Activated CD4-positive, alpha-beta T cell treated with anti-CD3 and anti-CD28 coated beads, Interleukin-2, amount 10 ng/mL, durations not matched to agents 7 days and 5 days (primary cell): Measurements from ENCODE around the gene KSR1. TPM values are rescaled to one million over a fixed set of nuclear protein-coding genes. Genes with fewer than 3 reads are reported as not detected.

Experiments
- CTCF ChIA-PET: fragments of 350-600 bp; sonication (Branson Sonifier 250); formaldehyde crosslinking; loops from one replicate; lab custom pipeline; 2021; ENCODE audit warnings: antibody characterized with exemption; lab: Charles Lee
- POLR2A ChIA-PET: fragments of 350-600 bp; sonication (Branson Sonifier 250); formaldehyde crosslinking; loops from one replicate; lab custom pipeline; 2021; ENCODE audit warnings: antibody characterized with exemption; lab: Charles Lee
- DNase-seq: peaks from one replicate; pipeline ENCODE4 v3.0.0-alpha.2; 2020
- H3K27ac Mint-ChIP-seq: one replicate; pipeline ENCODE4 v1.8.0; 2021; ENCODE audit warnings: mild to moderate bottlenecking, moderate library complexity, mixed read lengths
- H3K27me3 Mint-ChIP-seq: one replicate; pipeline ENCODE4 v1.8.0; 2021; ENCODE audit warnings: mixed read lengths
- H3K36me3 Mint-ChIP-seq: one replicate; pipeline ENCODE4 v1.8.0; 2021; ENCODE audit warnings: low read depth, mixed read lengths
- H3K4me1 Mint-ChIP-seq: one replicate; pipeline ENCODE4 v1.8.0; 2021; ENCODE audit warnings: mixed read lengths
- H3K4me3 Mint-ChIP-seq: one replicate; pipeline ENCODE4 v1.8.0; 2021; ENCODE audit warnings: mild to moderate bottlenecking, moderate library complexity, mixed read lengths
- H3K9me3 Mint-ChIP-seq: one replicate; pipeline ENCODE4 v1.8.0; 2021; ENCODE audit warnings: mixed read lengths
- total RNA-seq, 2 experiments: library from RNA; stranded (reverse); gene quantifications; one replicate each; pipeline ENCODE4 v1.2.3, GENCODE V29; 2021

Gene KSR1
- total RNA-seq, 2 experiments from 2014 or later: 43.1 to 45.7 TPM

GRCh38 chr17:27449541-27449940 is 6.7 kb upstream of the KSR1 start:
- CTCF ChIA-PET: no interaction called here
- peaks cover 12% of the 10 kb centered on the region for H3K27me3 Mint-ChIP-seq
- H3K4me3 Mint-ChIP-seq: no peak overlapping the region
- no peak for DNase-seq
- no peaks in the 10 kb centered on the region for H3K36me3 Mint-ChIP-seq
- POLR2A ChIA-PET: no interaction called here
- H3K9me3 Mint-ChIP-seq: no peaks in the 10 kb centered on the region
- H3K4me1 Mint-ChIP-seq: peaks cover 6% of the 10 kb centered on the region
- no peak overlapping the region for H3K27ac Mint-ChIP-seq

- Mint-ChIP-seq H3K27me3 (peaks cover 12% of the 10 kb centered on the region), H3K4me1 (peaks cover 7% of the 10 kb centered on the region), H3K36me3 (no peaks in the 10 kb centered on the region), H3K9me3 (no peaks in the 10 kb centered on the region), H3K27ac (no peak overlapping the region), H3K4me3 (no peak overlapping the region)
- no peak for DNase-seq
- ChIA-PET CTCF (no interaction called here), POLR2A (no interaction called here)
Observed at GRCh38 chr17:27449988-27450387, 6.3 kb upstream of the KSR1 start.

- Mint-ChIP-seq H3K4me3 (no peak overlapping the region), H3K27ac (no peak overlapping the region), H3K9me3 (no peaks in the 10 kb centered on the region), H3K27me3 (peaks cover 12% of the 10 kb centered on the region), H3K4me1 (peaks cover 12% of the 10 kb centered on the region), H3K36me3 (no peaks in the 10 kb centered on the region)
- POLR2A ChIA-PET: no interaction called here
- no peak for DNase-seq
- CTCF ChIA-PET: no interaction called here
Observed at GRCh38 chr17:27450416-27450815, 5.8 kb upstream of the KSR1 start.

GRCh38 chr17:27451906-27452305 is 4.3 kb upstream of the KSR1 start:
- H3K4me3 Mint-ChIP-seq: no peak overlapping the region
- no peak for DNase-seq
- CTCF ChIA-PET: no interaction called here
- peaks cover 15% of the 10 kb centered on the region for H3K4me1 Mint-ChIP-seq
- no peaks in the 10 kb centered on the region for H3K36me3 Mint-ChIP-seq
- H3K27me3 Mint-ChIP-seq: peaks cover 2% of the 10 kb centered on the region
- H3K9me3 Mint-ChIP-seq: no peaks in the 10 kb centered on the region
- H3K27ac Mint-ChIP-seq: no peak overlapping the region
- POLR2A ChIA-PET: no interaction called here

- DNase-seq: no peak
- Mint-ChIP-seq H3K27ac (no peak overlapping the region), H3K36me3 (peaks cover 4% of the 10 kb centered on the region), H3K27me3 (peaks cover 2% of the 10 kb centered on the region), H3K9me3 (no peaks in the 10 kb centered on the region), H3K4me3 (no peak overlapping the region), H3K4me1 (peaks cover 23% of the 10 kb centered on the region)
- ChIA-PET CTCF (no interaction called here), POLR2A (no interaction called here)
Observed at GRCh38 chr17:27452828-27453227, 3.4 kb upstream of the KSR1 start.

- Mint-ChIP-seq H3K27me3 (peaks cover 2% of the 10 kb centered on the region), H3K27ac (no peak overlapping the region), H3K36me3 (peaks cover 4% of the 10 kb centered on the region), H3K4me1 (peaks cover 28% of the 10 kb centered on the region), H3K4me3 (no peak overlapping the region), H3K9me3 (no peaks in the 10 kb centered on the region)
- POLR2A ChIA-PET: no interaction called here
- CTCF ChIA-PET: no interaction called here
- no peak for DNase-seq
Observed at GRCh38 chr17:27453471-27453870, 2.8 kb upstream of the KSR1 start.

GRCh38 chr17:27454089-27454488 is 2.2 kb upstream of the KSR1 start:
- Mint-ChIP-seq H3K27ac (no peak overlapping the region), H3K4me3 (no peak overlapping the region), H3K4me1 (peaks cover 34% of the 10 kb centered on the region), H3K36me3 (peaks cover 4% of the 10 kb centered on the region), H3K27me3 (peaks cover 2% of the 10 kb centered on the region), H3K9me3 (no peaks in the 10 kb centered on the region)
- ChIA-PET CTCF (no interaction called here), POLR2A (no interaction called here)
- DNase-seq: no peak

- Mint-ChIP-seq H3K9me3 (no peaks in the 10 kb centered on the region), H3K27ac (peak overlapping the region; percentile 52), H3K4me1 (peaks cover 43% of the 10 kb centered on the region), H3K36me3 (peaks cover 7% of the 10 kb centered on the region), H3K27me3 (peaks cover 2% of the 10 kb centered on the region), H3K4me3 (peak overlapping the region; percentile 63)
- no peak for DNase-seq
- ChIA-PET POLR2A (interaction anchor here (1.3 to 1.4 kb wide), 2 partner anchors 11 to 18 kb away, joined by 3 to 5 read pairs; no protein-coding TSS in a partner anchor), CTCF (interaction anchor here (0.5 to 2.2 kb wide), 10 partner anchors 10 to 1085 kb away, joined by 3 to 14 read pairs (median 5); no protein-coding TSS in a partner anchor)
Observed at GRCh38 chr17:27455236-27455913, 873 bp upstream of the KSR1 start.

- Mint-ChIP-seq H3K27me3 (peaks cover 2% of the 10 kb centered on the region), H3K27ac (peak overlapping the region; percentile 90), H3K36me3 (peaks cover 7% of the 10 kb centered on the region), H3K9me3 (no peaks in the 10 kb centered on the region), H3K4me1 (peaks cover 54% of the 10 kb centered on the region), H3K4me3 (peak overlapping the region; percentile 87)
- DNase-seq: peak; percentile 17
- POLR2A ChIA-PET: interaction anchor here (1.4 kb wide), 1 partner anchor 17 kb away, joined by 5 read pairs; no protein-coding TSS in a partner anchor
- CTCF ChIA-PET: interaction anchor here (1.0 to 2.2 kb wide), 5 partner anchors 10 to 143 kb away, joined by 3 to 14 read pairs (median 7); no protein-coding TSS in a partner anchor
Observed at GRCh38 chr17:27456681-27457359, 572 bp downstream of the KSR1 start.

- no peaks in the 10 kb centered on the region for H3K9me3 Mint-ChIP-seq
- peaks cover 7% of the 10 kb centered on the region for H3K36me3 Mint-ChIP-seq
- ChIA-PET CTCF (interaction anchor here (1.0 to 2.1 kb wide), 2 partner anchors 10 to 61 kb away, joined by 3 to 11 read pairs; no protein-coding TSS in a partner anchor), POLR2A (no interaction called here)
- H3K4me3 Mint-ChIP-seq: peak overlapping the region; percentile 87
- peaks cover 59% of the 10 kb centered on the region for H3K4me1 Mint-ChIP-seq
- H3K27ac Mint-ChIP-seq: peak overlapping the region; percentile 90
- DNase-seq: no peak
- peaks cover 2% of the 10 kb centered on the region for H3K27me3 Mint-ChIP-seq
Observed at GRCh38 chr17:27457360-27457715, 1.1 kb downstream of the KSR1 start.

GRCh38 chr17:27457731-27458523 is 1.7 kb downstream of the KSR1 start:
- ChIA-PET CTCF (interaction anchor here (0.8 to 2.1 kb wide), 4 partner anchors 9 to 193 kb away, joined by 3 to 11 read pairs (median 4); no protein-coding TSS in a partner anchor), POLR2A (no interaction called here)
- Mint-ChIP-seq H3K4me1 (peaks cover 63% of the 10 kb centered on the region), H3K27ac (peak overlapping the region; percentile 90), H3K9me3 (no peaks in the 10 kb centered on the region), H3K27me3 (peaks cover 2% of the 10 kb centered on the region), H3K36me3 (peaks cover 7% of the 10 kb centered on the region), H3K4me3 (peak overlapping the region; percentile 87)
- DNase-seq: no peak

- H3K4me3 Mint-ChIP-seq: peak overlapping the region; percentile 87
- ChIA-PET CTCF (interaction anchor here (0.8 to 2.1 kb wide), 3 partner anchors 9 to 193 kb away, joined by 4 to 11 read pairs (median 4); no protein-coding TSS in a partner anchor), POLR2A (no interaction called here)
- H3K36me3 Mint-ChIP-seq: peaks cover 7% of the 10 kb centered on the region
- no peak for DNase-seq
- H3K4me1 Mint-ChIP-seq: peaks cover 69% of the 10 kb centered on the region
- H3K27ac Mint-ChIP-seq: peak overlapping the region; percentile 50
- peaks cover 2% of the 10 kb centered on the region for H3K27me3 Mint-ChIP-seq
- H3K9me3 Mint-ChIP-seq: no peaks in the 10 kb centered on the region
Observed at GRCh38 chr17:27458524-27458908, 2.3 kb downstream of the KSR1 start.
